Measurements from ENCODE around the gene CLASP1.

The CLASP1 gene

DNA sequence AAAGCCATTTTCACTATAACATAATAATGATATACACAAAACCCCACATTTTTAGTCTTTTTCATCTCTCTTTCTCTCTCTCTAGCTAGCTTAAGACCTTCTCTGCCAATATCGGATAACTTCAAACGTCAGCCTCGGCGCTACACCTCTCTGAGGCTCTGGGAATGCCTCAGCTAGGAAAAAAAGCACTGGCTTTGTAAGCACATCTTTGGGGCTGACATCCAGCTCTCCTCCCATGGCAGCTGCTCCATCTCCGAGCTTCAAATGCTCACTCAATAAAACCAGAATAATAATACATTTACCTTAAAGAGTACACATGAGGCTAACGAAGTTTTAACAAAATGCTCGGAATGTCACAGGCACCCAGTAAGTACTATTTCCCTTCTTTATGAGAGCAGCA is 107.8 kb downstream of the CLASP1 start:
- DNase-seq (ENCODE audit: low read depth in 2 of 2) = no peak

DNA sequence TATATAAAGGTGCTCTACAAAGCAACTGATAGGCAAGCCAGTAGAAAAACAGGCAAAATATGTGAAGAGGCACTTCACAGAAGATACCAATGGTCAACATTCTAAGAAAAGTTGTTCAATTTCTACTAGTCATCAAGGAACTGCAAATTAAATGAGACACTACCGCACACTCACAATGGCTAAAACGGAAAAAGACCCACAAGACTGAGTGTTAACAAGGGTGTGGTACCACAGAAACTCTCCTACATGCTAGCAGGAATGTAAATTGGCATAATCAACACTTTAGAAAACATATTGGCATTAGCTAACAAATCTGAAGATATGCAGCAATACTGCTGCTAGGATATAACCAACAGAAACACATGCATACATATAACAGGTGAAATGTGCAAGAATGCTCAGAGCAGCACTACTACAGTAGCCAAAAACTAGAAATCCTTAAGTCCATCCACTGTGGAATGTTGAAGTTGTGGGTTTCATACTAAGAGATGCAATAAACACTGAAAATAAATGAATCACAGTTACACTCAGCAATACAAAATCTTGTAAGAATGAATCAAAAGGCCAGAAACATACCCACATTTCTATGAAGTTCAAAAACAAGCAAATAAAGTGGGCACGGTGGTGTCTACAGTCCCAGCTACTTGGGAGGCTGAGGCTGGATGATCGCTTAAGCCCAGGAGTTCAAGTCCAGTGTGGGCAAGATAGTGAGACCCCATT is 109.4 kb downstream of the CLASP1 start:
- DNase-seq (ENCODE audit: low read depth in 2 of 2) = no peak

DNA sequence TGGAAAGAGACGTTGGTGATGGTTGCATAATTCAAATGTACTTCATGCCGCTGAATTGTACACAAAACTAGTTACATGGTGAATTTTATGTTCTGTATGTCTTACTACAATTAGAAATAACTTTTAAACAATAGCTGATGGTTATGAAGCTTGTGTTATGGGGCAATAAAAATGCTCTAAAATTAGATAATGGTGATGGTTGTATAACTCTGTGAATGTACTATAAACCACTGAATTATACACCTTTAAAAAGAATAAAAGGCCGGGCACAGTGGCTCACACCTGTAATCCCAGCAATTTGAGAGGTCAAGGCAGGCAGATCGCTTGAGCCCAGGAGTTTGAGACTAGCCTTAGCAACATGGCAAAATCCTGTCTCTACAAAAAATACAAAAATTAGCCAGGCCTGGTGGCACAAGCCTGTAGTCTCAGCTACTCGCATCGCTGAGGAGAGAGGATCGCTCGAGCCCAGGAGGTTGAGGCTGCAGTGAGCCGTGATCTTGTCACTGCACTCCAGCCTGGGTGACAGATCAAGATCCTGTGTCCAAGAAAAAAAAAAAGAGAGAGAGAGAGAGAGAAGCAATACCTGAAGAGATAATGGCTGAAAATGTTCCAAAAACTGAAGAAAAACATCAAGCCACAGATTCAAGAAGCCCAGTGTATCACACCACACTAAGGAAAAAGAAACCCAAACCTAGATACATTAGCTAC is 112.3 kb downstream of the CLASP1 start:
- no peak for DNase-seq (ENCODE audit: low read depth in 2 of 2)

DNA sequence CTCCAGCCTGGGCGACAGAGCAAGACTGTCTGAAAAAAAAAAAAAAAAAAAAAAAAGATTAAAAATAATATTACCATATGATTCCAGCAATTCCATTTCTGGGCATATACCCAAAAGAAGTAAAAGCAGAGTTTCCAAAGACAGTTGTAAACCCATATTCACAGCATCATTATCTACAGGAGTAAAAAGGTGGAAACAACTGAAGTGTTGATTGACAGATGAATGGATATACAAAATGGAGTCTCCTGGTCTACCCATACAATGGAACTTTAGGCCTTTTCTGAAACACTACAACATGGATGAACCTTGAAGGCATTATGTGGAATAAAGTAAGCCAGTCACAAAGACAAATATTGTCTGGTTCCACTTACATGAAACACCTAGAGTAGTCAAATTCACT is 112.9 kb downstream of the CLASP1 start:
- no peak for DNase-seq (ENCODE audit: low read depth in 2 of 2)

- DNase-seq (ENCODE audit: low read depth in 2 of 2) = no peak
These were observed 115.3 kb downstream of the CLASP1 start for GRCh38 chr2:121534007-121534406.

DNA sequence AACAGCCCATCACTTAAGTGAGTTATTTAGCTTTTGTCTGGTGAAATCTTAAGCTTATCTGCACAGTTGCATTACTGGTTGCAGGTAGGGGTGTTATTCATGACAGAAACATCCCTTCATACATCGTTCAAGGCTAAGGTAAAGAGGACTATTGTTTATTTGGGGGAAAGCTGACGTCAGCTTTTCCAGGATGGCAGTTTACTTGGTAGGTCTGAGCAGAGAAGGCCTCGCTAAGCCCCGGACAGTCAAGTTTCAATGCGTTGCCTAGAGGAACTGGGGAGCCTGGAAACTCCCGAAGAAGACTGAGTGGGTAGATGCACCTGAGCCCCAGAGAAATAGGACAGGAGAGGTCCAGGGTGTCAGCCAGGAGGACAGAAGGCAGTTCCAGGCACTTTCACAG is 116.4 kb downstream of the CLASP1 start:
- DNase-seq (ENCODE audit: low read depth in 2 of 2) = no peak

GRCh38 chr2:121532347-121532766 is 116.9 kb downstream of the CLASP1 start:
- DNase-seq (ENCODE audit: low read depth in 2 of 2) = no peak

GRCh38 chr2:121530212-121530705 is 119.0 kb downstream of the CLASP1 start:
- DNase-seq (ENCODE audit: low read depth in 2 of 2) = peak; percentile 62 to 77

DNA sequence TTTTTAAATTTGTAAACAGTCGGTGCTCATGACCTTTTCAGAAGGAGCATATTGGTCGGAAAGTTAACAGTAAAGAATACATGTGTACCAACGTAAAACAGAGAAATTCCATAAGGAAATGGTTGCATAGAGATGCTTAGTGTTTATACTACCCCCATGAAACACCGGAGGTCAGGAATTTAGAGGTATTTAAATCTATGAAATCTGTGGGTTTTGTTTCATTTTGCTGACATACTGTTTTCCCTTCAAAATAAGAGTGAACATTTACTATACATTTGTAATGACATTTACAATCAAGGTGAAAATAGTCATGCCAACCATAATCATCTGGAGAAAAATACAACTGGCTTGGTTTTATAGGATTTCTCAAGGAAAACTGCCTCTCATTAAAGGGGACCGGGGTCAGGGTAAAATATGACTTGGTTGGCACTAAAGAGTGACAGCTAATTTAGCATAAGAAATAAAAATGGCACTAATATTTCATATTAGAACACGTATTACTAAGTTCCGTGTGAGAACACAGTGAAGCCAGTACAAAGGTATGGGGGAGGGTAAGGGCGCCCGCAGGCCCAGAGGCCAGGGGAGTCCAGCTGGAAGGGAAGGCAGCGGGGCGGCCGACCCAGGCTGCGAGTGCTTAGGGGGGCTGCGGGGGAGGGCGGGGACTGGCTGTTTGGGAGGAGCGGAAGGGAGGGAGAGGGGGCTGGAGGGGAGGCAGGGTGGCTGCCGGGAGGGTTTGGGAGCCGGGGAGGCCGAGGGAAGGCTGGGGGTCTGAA is 119.6 kb downstream of the CLASP1 start:
- DNase-seq (ENCODE audit: low read depth in 2 of 2) = no peak

DNA sequence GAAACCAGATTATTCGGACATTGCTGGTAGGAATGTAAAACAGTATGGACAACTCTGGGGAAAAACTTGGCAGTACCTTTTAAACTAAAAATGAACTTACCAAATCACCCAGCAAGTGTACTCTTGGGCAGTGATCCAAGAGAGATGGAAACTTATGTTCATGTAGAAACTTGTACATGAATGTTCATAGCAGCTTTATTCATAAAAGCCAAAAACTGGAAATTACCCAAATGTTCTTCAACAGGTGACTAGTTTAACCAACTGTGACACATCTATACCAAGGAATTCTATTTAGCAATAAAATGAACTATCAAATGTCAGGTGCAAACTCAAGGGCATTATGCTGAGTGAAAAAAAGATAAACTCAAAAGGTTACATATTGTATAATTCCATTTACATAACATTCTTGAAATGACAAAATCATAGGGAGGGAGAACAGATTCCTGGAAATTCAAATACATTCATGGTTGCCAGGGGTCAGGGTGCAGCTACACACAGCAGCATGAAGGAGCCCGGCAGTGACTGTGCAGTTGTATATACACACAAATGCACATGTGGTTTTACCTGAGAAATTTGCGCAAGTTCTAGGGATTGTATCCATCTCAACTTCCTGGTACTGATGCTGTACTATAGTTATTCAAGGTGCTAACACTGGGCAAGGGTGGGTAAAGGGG is 122.1 kb downstream of the CLASP1 start:
- no peak for DNase-seq (ENCODE audit: low read depth in 2 of 2)

DNA sequence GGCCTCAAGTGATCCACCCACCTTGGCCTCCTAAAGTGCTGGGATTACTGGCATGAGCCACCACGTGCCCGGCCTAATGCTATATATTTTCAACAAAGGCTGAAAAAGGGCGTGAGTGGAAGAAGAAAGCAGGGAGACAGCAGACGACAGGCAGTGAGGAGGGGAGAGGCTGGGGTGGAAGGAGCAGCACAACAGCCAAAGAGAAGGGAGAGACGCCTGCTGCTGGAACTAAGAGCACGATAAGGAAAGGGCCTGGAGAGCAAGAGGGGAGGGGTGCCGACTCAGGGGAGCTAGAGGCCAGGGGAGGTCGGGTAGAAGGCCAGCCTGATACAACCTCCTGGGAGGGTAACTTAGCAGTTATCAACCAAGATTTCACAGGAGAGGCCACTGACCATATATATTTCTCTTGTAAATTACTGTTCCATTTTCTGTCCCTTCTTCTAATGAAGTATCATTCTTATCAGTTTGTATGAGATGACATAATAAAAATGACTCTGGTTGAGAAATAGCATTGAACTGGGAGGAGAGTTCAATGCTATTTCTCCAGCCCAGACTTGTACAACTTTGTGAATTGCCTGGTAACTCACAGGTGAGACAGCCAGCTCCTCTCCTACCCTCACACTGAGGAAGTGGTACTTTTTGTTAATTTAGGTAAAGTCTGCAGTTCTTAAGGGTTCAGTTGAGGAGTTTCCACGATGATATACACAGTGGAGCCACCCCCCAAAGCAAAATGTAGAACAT is 124.4 kb downstream of the CLASP1 start:
- DNase-seq (ENCODE audit: low read depth in 2 of 2) = no peak

DNA sequence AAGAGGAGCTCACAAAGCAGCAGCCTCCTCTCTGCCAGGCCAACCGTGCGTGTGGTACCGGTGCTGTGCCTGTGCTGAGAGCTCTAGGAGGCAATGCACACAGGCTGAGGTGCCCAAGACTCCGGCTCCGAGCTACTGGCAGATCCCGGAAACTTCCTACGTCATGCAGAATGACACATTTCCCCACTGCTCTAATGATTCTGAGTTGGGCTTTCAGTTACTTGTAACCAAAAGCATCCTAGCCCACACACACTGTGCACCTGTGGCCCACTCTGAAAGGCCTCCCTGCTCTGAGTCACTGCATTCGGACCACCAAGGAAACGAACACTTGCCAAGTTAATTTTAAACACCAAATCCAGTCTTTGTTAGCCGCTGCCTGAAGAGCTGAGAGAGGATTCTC is 127.9 kb downstream of the CLASP1 start:
- DNase-seq (ENCODE audit: low read depth in 2 of 2) = no peak

DNA sequence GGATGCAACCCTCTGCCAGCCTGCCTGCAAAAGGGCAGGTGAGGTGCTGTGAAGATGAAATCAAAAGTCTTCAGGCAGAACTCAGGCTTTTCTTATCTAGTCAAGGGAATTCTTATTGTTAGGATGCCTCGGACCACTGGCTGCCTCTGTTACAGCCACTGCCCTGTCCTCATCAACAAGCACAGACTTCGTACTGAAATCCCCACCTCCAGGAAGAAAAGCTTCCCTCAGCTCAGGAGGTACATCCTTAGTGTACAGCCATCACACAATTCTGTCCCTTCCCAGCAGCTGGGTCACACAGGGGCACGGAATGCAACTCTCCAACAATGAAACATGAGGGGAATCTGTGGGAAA is 128.6 kb downstream of the CLASP1 start:
- no peak for DNase-seq (ENCODE audit: low read depth in 2 of 2)

DNA sequence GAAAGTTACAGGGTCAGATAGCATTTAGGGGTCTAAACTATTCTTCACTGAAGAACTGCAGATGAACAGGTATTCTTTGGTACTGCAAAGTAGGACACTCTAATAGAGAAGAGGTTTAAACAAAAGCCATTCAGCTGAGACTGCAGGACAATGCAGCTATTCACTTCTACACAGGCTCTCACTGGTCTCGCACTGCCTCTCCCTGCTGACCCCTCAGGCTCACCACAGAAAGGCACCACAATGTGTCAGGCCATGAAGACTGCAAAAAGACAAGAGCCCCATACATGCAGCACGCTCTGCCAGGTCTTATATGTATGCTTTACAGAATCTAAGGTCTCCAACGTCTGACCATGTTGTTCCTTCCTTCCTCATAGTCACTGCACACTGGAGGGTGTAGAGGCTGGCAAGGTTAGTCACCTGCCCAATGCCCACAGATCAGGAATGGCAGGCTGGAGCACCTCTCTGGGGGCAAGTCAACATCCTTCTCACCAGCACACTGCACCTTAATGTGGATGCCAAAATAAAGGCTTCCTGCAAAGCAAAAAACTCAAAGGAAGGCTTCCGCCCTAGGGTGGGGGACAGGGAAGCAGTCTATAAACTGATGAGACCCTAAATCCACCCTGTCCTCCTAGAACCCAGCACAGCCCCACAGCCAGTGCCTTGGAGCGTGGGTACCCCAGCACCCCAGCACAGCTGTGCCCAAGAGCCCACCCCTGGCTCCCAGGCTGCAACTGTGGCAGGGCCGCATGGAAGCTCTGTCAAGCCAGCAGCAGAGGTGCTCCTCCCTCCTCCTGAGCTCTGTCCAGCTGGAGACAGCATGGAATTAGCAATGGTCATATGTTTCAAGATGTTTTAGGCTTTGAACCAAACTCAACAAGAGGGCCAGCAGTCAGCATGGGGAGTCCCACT is 129.3 kb downstream of the CLASP1 start:
- no peak for DNase-seq (ENCODE audit: low read depth in 2 of 2)

- no peak for DNase-seq (ENCODE audit: low read depth in 2 of 2)
These were observed 130.1 kb downstream of the CLASP1 start for GRCh38 chr2:121519153-121519552.

- no peak for DNase-seq (ENCODE audit: low read depth in 2 of 2)
These were observed 135.5 kb downstream of the CLASP1 start for GRCh38 chr2:121513597-121514333.

DNA sequence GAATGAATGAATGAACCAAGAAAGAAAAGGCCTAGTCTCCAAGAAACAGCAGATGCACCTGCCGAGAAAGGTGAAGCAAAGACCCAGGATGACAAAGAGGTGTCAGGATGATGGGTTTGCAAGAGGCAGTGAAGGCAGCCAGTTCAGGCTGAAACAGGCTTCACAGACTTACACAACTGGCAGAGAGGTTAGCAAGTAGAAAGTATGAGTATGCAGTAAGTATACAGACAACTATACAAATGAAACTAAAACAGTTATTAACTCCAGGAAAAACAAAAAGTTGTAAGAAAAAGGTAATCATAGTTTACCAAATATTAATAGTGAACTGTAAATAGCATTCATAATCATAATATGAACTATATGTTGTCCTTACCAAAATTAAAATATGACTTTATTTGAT is 138.4 kb downstream of the CLASP1 start:
- DNase-seq (ENCODE audit: low read depth in 2 of 2) = no peak

DNA sequence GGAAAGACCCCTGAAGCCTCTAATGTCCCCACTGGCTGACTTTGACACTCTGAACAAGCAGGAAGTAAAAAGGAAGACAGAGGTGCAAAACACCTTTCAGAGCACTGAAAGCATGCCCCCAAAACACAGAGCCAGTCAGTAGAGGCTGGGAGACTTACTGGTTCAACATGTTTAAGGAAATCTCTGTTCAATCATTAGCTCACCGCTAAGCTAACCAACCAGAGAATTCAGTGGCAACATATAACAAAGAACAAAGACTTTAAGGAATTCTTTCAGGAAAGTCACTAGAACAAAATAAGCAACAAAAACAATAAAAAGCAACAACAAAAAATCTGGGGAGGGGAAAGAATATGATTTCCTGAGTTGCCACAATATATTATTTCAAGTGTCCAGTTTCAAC is 142.6 kb downstream of the CLASP1 start:
- no peak for DNase-seq (ENCODE audit: low read depth in 2 of 2)

DNA sequence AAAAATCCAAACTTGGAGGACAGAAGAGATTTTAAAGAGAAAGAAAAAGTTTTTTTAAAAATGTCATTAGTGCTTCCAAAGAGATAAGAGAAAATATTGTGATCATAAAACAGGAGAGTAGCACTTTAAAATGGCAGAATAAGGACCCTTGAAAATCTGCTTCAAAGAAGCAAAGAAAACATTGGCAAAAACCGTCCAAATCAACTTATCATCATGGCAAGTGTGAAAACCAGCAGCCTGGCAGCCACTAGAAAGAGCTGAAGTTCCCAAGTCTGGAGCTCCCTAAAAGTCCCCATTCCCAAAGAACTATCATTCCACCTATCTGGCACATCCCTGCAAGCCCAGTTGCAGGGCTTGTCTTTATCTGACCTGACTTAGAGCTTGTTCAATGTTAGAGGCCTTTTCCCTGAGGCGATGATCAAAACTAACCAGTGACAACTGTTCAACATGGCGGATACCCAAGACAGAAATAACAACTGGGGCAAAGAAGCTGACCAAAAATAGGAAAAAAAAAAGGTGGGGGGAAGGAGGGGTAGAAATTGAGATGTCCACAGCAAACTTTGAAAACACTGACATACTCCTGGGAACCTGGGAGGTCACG is 143.2 kb downstream of the CLASP1 start:
- no peak for DNase-seq (ENCODE audit: low read depth in 2 of 2)

Measured in stimulated activated CD4-positive, alpha-beta T cell treated with anti-CD3 and anti-CD28 coated beads, Interleukin-1b, Interleukin-23, amount 100 ng/mL, for 1 hour (primary cell).